Measurements from ENCODE around the gene SYT1. TPM values are rescaled to one million over a fixed set of nuclear protein-coding genes. Genes with fewer than 3 reads are reported as not detected.

The SYT1 gene
- total RNA-seq, 2 donors from 2014 or later: 1.3 to 1.9 TPM

DNA sequence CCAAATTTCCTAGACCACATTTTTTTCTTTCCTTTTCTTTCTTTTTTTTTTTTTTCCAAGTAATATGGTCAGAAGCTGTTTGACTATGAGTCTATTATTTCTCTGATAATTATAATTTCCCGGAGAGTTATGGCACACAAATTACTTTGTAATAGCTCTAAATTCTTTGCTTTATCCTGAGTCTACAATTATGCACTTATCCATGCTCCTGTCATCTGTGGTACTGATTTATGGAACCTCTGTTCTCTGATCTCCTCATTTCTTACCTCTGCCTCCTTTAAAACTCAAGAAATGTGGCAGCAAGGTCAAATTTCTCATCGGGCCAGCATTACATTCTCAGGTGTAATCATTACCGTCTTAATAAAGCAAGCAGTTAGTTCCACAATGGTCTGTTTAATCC lies 544.1 kb downstream of the SYT1 start:
- Histone ChIP-seq H3K4me3 (no peak overlapping the region), H3K27ac (peak overlapping the region; percentile 69 to 74), H3K27me3 (replicated peaks; ENCODE audit: insufficient read depth) (no peaks in the 10 kb centered on the region), H3K36me3 (no peaks in the 10 kb centered on the region), H3K4me1 (ENCODE audit: control insufficient read depth in 1 of 2, low read depth in 2 of 2) (peaks cover 17 to 28% of the 10 kb centered on the region in 2 donors), H3K9me3 (no peaks in the 10 kb centered on the region)
- ATAC-seq (ENCODE audit: insufficient number of reproducible peaks, low FRiP score, low read depth): no peak
- TF ChIP-seq, protein P1, sequence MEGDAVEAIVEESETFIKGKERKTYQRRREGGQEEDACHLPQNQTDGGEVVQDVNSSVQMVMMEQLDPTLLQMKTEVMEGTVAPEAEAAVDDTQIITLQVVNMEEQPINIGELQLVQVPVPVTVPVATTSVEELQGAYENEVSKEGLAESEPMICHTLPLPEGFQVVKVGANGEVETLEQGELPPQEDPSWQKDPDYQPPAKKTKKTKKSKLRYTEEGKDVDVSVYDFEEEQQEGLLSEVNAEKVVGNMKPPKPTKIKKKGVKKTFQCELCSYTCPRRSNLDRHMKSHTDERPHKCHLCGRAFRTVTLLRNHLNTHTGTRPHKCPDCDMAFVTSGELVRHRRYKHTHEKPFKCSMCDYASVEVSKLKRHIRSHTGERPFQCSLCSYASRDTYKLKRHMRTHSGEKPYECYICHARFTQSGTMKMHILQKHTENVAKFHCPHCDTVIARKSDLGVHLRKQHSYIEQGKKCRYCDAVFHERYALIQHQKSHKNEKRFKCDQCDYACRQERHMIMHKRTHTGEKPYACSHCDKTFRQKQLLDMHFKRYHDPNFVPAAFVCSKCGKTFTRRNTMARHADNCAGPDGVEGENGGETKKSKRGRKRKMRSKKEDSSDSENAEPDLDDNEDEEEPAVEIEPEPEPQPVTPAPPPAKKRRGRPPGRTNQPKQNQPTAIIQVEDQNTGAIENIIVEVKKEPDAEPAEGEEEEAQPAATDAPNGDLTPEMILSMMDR (IDR thresholded peaks at IDR 0.05): no peak
- DNase-seq (ENCODE audit: low spot score): no peak

DNA sequence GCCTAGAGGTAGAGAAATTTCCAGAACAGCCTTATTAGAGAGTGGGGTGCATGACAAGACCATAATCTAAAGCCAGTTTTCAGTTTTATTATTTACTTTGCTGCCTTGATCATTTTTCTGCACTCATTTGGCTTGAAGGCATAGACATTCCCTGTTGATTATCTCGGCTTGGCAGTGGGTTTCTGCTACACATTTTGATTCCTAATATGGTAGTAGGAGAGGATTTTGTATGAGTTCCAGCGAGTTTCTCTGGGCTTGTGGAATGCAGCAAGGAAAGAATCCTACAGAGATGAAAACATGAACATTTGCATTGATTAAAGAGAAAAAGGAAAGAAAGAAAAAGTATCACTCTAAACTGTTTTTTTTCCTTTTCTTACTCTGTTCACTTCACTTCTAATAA lies 545.0 kb downstream of the SYT1 start:
- H3K27ac ChIP-seq: peak overlapping the region; percentile 69 to 74
- TF ChIP-seq, protein P1 (IDR thresholded peaks at IDR 0.05): no peak
- no peaks in the 10 kb centered on the region for H3K36me3 ChIP-seq
- no peaks in the 10 kb centered on the region for H3K9me3 ChIP-seq
- H3K27me3 ChIP-seq (replicated peaks; ENCODE audit: insufficient read depth): no peaks in the 10 kb centered on the region
- H3K4me1 ChIP-seq (ENCODE audit: control insufficient read depth in 1 of 2, low read depth in 2 of 2): peaks cover 17 to 28% of the 10 kb centered on the region in 2 donors
- peak overlapping the region; percentile 34 for H3K4me3 ChIP-seq
- ATAC-seq (ENCODE audit: insufficient number of reproducible peaks, low FRiP score, low read depth): no peak
- no peak for DNase-seq (ENCODE audit: low spot score)

DNA sequence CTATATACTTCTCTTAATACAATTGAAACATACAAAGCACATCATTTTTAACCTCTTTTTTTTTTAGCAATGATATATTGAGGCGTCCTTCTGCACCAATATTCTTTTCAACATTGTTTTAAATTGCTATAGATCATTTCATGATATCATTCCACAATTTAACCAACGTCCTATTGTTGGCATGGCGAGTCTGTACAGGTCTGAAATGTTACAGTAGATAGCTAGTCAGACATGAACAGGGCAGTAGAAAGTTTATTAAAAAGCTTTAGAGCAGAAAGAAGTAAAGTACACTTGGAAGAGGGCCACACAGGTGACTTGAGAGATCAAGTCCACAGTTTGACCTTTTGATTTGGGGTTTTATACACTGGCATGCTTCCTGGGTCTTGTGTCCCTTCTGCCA lies 547.2 kb downstream of the SYT1 start:
- Histone ChIP-seq H3K36me3 (no peaks in the 10 kb centered on the region), H3K27ac (no peak overlapping the region), H3K4me3 (no peak overlapping the region), H3K9me3 (no peaks in the 10 kb centered on the region), H3K27me3 (replicated peaks; ENCODE audit: insufficient read depth) (no peaks in the 10 kb centered on the region), H3K4me1 (ENCODE audit: control insufficient read depth in 1 of 2, low read depth in 2 of 2) (peaks cover 24 to 37% of the 10 kb centered on the region in 2 donors)
- TF ChIP-seq, protein P1 (IDR thresholded peaks at IDR 0.05): no peak
- ATAC-seq (ENCODE audit: insufficient number of reproducible peaks, low FRiP score, low read depth) (no peak), DNase-seq (ENCODE audit: low spot score) (no peak)

DNA sequence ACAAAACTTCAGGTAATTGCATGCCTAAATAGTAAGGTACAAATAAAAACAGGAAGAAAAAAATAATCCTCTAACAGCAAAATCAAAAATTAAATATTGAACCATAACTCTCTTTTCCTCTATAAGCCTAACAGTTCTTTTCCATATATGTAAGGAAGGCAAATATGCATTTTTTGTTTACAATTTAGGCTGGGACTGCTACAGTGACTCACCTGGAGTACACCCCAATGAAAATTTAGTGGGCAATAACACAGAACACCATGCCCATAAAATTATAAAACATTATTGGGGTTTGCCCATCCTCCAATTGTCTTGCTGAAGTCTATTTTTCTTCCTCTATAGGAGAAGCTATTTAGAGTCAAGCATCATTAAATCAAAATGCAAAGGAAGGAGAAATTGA lies 549.2 kb downstream of the SYT1 start:
- Histone ChIP-seq H3K27ac (no peak overlapping the region), H3K4me1 (ENCODE audit: control insufficient read depth in 1 of 2, low read depth in 2 of 2) (peaks cover 23 to 28% of the 10 kb centered on the region in 2 donors)
- no peak for DNase-seq (ENCODE audit: low spot score)

DNA sequence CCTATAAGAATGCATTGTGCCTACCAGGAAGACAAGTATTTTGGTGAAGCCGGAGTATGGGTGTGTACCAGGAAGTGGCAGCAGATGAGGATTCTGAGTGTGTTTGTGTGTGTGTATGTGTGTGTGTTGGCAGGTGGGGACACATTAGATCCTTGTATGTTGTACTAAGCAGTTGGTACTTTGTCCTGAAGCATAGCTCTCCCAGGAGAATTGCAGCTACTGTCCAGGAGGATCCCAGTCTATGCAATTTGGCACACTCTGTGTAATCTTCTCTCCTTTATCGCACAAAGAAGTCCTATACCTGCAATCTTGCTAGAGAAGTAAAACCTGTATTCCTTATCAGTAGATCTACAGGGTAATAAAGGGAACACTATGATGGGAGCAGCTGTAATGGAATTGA lies 549.7 kb downstream of the SYT1 start:
- Histone ChIP-seq H3K36me3 (no peaks in the 10 kb centered on the region), H3K9me3 (no peaks in the 10 kb centered on the region), H3K27ac (no peak overlapping the region), H3K27me3 (replicated peaks; ENCODE audit: insufficient read depth) (no peaks in the 10 kb centered on the region), H3K4me3 (no peak overlapping the region), H3K4me1 (ENCODE audit: control insufficient read depth in 1 of 2, low read depth in 2 of 2) (peaks cover 18 to 23% of the 10 kb centered on the region in 2 donors)
- ATAC-seq (ENCODE audit: insufficient number of reproducible peaks, low FRiP score, low read depth): no peak
- no peak for DNase-seq (ENCODE audit: low spot score)
- TF ChIP-seq, protein P1 (IDR thresholded peaks at IDR 0.05): no peak

More for the DNA sequence above, 549.2 kb downstream of the SYT1 start:
- no peak for ATAC-seq (ENCODE audit: insufficient number of reproducible peaks, low FRiP score, low read depth)
- Histone ChIP-seq H3K36me3 (no peaks in the 10 kb centered on the region), H3K9me3 (no peaks in the 10 kb centered on the region), H3K4me3 (no peak overlapping the region), H3K27me3 (replicated peaks; ENCODE audit: insufficient read depth) (no peaks in the 10 kb centered on the region)
- TF ChIP-seq, protein P1 (IDR thresholded peaks at IDR 0.05): no peak

Measured in thoracic aorta (tissue), 2 donors.